ENCODE measurements around the gene UCHL3.

UCHL3 gene

GRCh38 chr13:75550159-75550567 lies 572 bp downstream of the UCHL3 start:
- DNase-seq = peak; percentile 58

- no peak for DNase-seq
These were observed 4.9 kb downstream of the UCHL3 start for GRCh38 chr13:75554464-75554863.

- no peak for DNase-seq
These were observed 5.4 kb downstream of the UCHL3 start for GRCh38 chr13:75554981-75555380.

DNA sequence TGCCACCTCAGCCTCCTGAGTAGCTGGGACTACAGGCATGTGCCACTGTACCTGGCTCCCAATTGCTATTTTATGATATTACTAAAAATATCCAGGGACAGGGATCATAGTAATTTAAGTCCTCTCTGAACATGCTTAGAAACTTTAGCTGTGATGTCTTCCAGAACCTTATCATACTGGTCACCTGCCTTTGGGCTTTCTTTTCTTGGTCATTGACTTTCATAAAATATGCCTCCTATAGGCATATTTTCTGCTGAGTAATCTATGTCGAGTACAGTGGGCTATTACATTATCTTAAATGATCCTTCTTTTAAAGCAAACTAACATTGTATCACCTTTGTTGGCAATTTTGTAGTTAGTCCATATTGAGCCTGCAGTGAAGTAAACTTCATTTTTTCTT lies 6.2 kb downstream of the UCHL3 start:
- no peak for DNase-seq

GRCh38 chr13:75556961-75557360 lies 7.4 kb downstream of the UCHL3 start:
- DNase-seq = no peak

- DNase-seq = no peak
These were observed 8.7 kb downstream of the UCHL3 start for GRCh38 chr13:75558145-75558840.

GRCh38 chr13:75566658-75567057 lies 17.1 kb downstream of the UCHL3 start:
- DNase-seq = no peak

DNA sequence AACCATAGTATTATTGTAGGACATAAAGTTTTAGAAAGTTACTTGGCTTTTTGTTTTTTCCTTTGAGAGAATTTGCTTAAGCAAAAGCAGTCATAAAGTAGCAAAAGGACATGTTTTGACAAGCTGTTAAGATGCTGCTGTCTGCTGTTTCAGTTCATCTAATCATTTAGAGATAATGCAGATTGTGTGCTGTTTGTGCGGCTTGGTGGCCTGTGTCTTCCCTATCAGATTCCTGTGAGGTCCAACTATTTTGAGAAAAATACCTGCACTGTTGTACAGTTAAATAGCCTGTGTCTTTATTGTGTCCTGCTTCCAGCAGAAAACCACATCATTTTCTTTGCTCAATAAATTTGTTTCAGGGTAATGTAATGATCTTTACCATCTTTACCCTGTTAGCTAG lies 20.0 kb downstream of the UCHL3 start:
- DNase-seq = no peak

GRCh38 chr13:75579529-75579928 lies 29.9 kb downstream of the UCHL3 start:
- DNase-seq = no peak

DNA sequence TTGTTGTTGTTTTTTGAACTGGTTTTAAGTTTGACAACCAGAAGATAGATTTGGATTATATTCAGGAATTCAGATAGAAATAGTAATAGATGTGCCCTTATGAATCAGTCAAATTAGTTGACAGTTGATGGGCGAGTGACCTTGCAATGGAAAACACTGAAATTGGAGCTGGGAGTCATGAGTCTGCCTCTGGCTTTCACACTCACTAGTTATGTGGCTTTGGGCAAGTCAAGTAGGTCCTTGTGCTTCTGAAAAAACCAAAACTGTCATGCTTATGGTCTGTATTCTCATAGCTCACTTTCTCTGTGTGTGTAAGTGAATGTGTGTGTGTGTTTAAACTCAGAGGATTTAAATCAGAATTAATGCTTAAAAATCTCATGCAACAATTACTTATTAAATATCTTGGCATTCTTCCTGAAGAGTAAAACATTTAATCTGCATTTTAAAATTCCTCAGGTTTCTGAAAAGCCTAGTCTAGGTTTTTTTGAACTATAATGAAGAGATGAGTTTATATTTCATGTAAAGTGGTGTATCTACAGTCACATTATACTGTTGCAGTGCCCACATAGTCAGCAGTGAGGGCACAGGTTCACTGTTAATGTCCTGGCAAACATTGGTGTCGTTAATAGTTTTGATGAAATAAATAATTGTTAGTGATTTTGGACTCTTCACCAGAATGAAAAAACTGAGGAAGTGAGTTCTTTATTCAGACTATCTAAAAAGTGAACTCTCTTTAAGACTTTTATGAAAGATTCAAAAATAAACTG lies 32.5 kb downstream of the UCHL3 start:
- no peak for DNase-seq

- no peak for DNase-seq
These were observed 33.5 kb downstream of the UCHL3 start for GRCh38 chr13:75583091-75583490.

- DNase-seq = no peak
These were observed 35.6 kb downstream of the UCHL3 start for GRCh38 chr13:75585153-75585552.

DNA sequence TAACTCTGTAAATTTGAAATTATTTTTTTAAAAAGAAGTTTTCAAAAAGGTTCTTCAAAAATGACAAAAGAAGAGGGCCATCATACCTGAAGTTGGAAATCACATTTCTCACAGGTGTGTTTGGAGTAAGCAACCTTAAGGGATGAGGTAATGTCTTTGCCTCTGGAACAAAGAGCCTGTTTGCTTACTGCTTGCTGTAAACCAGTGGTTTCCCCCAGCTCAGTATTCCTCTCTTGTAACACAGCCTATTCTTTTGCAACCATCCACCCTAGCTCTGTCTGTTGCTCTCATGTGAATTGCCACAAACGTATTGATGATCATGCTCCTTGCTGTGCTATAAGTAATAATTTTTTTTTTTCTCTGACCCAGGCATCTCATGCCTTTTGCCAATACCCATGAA lies 38.1 kb downstream of the UCHL3 start:
- DNase-seq = no peak

- DNase-seq = no peak
These were observed 47.1 kb downstream of the UCHL3 start for GRCh38 chr13:75596657-75597182.

DNA sequence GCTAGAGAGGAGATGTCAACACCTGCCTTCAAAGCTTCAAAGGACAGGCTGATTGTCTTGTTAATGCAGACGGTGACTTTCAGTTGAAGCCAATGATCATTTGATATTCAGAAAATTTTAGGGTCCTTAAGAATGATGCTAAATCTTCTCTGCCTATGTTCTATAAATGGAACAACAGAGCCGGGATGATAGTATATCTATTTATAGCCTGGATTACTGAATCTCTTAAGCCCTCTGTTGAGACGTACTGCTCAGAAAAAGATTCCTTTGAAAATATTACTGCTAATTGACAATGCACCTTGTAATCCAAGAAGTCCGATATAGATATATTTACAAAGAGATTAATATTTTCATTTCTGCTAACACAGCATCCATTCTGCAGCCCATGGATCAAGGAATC lies 50.8 kb downstream of the UCHL3 start:
- DNase-seq = no peak

GRCh38 chr13:75603038-75603437 lies 53.4 kb downstream of the UCHL3 start:
- DNase-seq = no peak

DNA sequence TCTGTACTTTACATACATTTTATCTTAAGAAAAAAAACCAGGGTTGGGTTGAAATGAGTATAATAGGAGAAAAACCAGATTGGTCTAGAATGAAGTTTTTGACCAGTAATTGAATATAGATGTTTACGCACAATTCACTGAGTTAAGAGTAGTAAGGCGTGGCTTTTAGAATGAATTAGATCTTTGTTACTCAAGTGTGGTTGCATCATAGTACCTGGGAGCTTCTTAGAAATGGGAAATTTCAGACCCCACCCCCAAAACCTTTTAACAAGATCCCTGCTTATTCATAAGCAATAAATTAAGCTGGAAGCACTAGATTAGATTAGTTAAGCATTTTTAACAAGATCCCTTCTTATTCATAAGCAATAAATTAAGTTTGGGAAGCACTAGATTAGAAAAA lies 57.9 kb downstream of the UCHL3 start:
- no peak for DNase-seq

DNA sequence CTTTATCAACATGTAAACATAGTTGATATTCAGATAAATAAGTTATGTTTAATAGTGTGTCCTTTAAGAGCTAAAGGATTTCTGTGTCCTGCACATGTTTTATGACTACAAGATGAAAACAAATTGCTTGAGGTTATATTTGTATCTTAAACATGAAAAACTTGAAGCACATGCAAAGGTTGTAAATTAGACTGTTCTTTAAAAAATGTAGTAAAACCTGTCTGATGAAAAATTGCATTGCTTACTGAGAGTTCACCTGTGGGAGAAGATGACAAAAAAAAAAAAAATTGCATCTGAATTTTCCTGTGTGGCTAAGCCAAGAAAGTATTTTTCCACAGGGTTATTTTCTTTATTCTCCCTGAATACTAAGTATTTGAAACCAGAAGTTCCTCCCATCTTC lies 60.9 kb downstream of the UCHL3 start:
- no peak for DNase-seq

DNA sequence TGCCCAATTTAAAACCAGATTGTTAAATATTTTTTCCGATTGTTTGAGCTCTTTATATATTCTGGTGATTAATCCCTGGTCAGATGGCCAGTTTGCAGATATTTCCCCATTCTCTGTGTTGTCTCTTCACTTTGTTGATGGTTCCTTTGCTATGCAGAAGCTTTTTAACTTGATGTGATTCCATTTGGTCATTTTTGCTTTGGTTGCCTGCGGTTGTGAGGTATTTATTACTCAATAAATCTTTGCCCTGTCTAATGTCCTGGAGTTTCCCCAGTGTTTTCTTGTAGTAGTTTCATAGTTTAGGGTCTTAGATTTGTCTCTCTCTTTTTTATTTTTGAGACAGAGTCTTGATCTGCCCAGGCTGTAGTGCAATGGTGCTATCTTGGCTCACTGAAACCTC lies 62.8 kb downstream of the UCHL3 start:
- DNase-seq = no peak

- DNase-seq = no peak
These were observed 67.6 kb downstream of the UCHL3 start for GRCh38 chr13:75617230-75617629.

DNA sequence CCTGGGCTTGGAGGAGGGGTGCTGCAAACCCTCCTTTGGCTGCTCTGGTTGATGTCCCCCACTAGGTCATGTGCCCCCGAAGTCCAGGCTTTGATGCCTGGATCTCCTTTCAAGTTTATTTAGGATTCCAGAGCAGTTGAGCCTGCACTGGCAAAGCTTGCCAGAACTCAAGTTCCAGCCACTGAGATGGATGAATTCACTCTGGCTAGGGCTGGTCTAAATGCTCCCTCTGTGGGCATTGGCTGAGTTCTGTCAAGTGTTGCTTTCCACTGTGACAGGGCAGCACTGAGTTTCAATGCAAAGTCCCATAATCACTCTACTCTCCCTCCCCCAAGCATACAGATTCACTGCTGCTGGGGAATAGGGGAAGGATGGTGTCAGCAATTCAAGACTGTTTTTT lies 68.7 kb downstream of the UCHL3 start:
- no peak for DNase-seq

DNA sequence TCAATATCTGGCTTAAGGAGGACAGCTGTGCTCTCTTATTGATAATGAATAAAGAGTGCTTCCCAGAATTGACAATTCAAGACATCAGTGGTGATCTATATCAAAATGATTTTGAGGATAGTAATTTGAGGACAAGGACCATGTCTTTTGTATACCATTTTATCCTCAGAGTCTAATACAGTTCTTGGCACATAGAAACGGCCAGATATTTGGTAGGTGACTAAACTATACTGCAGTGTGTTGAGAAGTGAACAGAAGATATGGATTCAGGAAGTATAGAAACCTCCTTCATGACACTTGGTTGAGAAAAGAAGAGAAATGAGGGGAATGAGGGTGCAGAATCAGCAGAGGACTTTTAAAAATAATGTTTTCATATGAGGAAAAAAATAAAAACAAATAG lies 70.4 kb downstream of the UCHL3 start:
- no peak for DNase-seq

DNA sequence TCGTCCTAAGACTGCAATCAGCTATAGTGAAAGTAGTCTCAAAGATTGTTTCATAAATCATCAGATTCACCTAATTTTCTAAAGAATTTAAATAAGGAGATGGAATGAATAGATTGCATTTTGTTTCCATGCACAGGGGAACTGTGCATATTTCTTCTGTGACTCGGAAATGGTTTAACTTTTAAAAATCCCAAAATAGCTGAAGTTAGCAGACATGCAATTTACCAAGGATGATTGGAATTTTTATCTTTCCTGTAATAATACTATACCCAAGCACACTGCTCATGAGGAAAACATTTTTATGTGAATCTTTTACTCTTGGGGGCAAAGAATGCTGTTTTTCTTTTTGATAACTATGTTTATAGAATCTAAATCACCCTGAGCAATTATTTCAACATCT lies 71.6 kb downstream of the UCHL3 start:
- DNase-seq = no peak

DNA sequence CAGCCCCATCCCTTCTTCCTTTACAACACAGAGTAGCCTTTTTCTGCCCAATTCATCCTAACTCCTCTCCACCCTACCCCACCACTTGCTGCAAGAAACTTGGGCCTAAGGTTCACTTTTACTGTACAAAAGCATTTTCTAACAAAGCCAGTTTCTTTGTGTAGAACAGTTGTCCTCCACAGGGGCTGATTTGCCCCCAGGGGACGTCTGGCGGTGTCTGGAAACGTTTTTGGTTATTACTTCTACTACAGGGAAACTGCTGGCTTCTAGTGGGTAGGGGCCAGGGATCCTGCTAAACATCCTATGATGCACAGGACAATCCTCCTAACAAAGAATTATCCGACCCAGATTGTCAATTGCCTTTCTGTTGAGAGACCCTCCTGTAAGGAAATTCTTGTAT lies 79.2 kb downstream of the UCHL3 start:
- no peak for DNase-seq

DNA sequence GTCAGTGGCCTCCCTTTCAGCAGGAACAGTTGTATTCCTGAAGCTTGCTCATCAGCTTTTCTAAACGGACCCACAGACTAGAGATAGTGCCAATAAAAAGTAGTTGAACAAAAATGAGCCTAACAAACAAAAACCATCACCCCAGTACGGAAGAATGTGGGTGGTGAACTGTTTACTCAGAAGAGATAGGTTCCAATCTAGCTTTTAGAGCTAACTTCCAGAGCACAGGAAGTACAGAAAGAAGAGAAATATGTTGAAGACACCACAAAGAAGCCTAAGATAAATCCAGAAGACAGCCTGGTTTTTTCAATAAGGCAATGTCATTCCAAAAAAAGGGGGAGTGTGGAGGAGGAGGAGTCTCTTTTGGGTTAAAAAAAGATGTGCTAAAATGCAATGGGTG lies 83.7 kb downstream of the UCHL3 start:
- no peak for DNase-seq
